Superior temporal gyrus (tissue), 1 donor: ENCODE measurements around the gene NT5C1A.
A peak's percentile ranks its signal among the peaks of the same experiment; 100 is the strongest.

ENCODE experiments used
- DNase-seq: peaks from one replicate; pipeline ENCODE4 v3.0.0-alpha.2; 2016; ENCODE audit errors: extremely low spot score

The NT5C1A gene

DNA sequence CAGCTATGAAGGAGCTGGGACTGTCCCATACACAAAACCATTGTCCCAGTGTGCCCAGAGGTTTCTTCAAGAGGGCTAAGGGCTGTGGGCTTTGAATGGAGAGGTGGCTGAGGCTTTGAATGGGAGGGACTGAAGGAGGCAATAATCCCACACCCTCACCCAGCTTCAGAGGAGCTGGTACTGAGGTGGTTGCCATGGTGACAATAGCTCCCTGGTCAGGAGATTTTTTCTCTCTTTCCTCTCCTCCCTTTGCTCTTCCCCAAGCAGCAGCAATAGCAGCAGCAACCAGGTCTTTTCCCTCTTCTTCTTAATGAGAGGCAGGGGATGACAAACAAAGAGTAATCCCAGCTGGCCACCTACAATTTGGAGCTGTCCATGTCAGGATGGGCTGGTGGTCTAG is 17.7 kb upstream of the NT5C1A start:
- DNase-seq: peak; percentile 52

DNA sequence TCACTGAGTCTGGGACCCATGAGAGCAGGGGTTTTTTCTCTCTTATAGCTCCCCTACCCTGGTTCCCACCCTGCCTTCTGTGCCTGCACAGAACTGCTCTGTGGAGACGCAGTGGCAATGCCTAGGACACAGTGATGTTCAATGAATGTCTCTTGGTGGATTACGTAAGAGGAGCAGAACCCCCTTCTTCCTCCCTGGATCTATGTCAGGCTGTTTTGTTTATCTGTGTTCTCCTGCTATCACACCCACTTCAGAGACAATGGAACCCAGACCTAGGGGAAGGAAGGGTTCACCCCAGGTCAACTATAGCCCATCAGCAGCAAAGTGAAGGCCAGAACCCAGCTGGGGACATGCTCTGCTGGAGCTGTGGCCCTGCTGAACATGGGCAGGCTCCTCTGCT is 17.3 kb upstream of the NT5C1A start:
- DNase-seq: no peak

DNA sequence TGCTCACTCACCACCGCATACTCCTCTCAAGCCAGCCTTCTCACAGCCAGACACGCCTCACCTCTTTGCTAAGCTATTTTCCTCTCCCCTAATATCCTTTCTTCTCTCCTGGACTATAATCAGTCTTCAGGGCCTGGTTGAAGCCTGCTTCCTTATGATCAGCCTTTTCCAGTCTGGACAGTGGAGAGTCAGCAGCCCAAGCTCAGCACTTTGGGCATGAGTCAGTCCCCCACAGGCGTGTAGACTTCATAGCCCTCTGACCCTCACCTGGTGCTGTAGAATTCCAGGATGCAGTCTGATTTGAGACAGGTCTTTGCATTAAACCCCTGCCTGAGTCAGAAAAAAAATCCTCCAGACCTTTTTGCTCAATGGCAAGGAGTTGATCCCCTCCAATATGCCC is 16.8 kb upstream of the NT5C1A start:
- DNase-seq: no peak

DNA sequence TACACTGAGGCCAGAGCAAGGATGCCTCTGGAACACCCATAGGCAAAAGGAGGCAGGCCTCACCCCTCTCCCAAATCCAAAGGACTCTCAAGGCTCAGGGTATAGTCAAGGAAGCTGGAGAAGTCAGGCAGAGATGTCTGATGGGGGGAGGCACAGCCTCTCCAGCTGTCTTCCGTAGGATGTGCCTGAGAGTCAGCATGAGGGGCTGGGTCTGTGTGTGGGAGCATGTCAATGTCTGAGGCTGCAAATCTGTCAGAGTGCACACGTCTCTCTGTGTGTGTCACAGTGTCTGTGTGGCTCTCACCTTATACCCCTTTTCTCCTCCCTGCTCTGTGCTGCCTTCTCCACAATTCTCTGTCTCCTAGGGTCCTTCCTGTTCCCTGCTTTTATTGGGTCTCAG is 15.3 kb upstream of the NT5C1A start:
- no peak for DNase-seq

DNA sequence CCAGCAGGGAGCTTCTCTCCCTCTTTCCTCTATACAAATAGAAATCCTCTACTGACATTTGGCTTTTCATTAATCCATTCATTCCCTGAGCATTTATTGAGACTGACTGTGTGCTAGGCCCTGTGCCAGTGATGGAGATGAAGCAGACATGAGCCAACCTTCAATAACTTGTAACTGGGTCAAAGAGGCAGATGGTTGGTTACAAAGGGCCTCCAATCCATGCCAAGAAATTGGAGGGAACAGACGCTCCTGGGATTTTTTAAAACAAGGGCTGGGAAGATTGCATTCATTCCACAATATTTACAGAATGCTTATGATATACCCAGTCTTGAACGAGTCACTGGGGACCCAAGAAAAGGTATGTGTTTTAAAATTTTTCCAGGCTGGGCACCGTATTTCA is 13.2 kb upstream of the NT5C1A start:
- DNase-seq: no peak

DNA sequence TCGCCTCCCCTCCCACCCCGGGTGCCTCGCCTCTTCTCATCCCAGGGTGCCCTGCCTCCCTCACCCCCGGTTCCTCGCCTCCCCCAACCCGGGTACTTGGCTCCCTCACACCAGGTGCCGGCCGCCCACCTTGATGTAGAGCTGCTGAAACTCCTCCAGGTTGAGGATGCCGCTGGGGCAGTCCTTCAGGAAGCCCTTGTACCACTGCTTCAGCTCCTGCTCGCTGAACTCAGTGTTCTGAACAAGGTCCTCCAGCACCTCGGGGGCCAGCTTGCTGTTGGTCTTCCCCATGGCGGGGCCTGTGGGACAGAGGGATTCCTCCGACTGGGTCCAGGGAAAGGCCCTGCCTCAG is 12.4 kb upstream of the NT5C1A start:
- no peak for DNase-seq

DNA sequence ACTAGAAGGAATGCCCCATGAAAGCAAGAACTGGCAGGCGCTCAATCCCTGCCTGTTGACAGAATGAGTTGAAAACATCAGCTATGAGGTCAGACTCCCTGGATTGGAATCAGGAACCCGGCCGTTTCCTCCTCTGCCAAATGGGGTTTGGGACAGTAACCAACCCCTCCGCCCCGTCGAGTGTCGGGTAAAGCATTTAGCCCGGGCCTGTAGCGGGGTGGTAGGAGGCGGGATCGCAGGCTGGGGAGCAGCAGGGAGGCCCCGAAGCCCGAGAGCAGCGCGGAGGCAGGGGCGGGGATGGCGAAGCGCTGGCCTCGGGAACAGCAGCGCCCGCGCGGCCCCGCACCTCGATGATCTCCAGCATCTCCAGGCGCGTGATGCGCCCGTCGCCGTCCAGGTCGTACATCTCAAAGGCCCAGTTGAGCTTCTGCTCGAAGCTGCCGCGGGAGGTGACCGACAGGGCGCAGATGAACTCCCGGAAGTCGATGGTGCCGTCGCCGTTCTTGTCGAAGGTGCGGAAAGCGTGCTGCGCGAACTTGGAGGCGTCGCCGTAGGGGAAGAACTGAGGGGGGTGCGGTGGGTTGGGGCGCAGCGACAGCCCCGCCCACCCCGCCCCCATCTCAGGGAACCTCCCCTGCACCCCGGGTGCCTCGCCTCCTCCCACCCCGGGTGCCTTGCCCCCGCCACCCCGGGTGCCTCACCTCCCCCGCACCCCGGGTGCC is 11.8 kb upstream of the NT5C1A start:
- DNase-seq: no peak

DNA sequence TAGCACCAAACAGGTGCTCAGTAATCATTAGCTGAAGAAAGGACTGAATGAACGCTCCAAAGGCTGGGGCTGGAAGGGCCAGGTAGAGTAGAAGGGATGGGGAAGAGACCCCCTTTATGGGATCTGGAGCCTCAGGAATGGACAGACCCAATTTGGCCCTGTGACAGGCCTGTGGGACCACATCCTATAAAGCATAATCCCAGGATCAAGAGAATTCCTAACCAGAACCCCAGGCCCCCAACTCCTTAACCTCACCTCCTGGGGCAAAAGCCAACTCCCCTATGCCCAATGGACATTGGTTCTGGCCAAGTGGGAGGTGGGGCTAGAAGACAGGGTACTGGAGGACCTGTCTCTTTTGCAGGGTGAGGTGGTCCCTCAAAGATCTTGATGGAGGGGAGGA is 10.1 kb upstream of the NT5C1A start:
- no peak for DNase-seq

DNA sequence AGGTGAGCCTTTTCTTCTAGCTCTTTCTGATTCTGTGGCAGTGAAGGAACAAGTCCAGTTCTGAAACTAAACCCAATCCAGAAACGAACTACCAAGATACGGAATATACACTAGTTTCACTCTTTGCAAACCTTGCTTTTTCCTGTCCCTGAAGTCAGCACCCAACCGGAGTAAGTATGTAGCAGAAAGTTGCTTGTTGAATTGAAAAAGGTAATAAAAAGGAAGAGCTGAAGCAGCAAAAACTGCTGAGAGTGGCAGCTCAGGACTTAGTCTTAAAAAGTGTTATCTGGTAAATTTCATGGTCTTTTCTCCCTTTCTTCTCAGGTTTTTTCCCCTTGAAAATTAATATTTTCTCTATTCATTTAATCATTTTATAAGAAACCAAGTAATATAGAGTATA is 9.4 kb upstream of the NT5C1A start:
- DNase-seq: no peak

DNA sequence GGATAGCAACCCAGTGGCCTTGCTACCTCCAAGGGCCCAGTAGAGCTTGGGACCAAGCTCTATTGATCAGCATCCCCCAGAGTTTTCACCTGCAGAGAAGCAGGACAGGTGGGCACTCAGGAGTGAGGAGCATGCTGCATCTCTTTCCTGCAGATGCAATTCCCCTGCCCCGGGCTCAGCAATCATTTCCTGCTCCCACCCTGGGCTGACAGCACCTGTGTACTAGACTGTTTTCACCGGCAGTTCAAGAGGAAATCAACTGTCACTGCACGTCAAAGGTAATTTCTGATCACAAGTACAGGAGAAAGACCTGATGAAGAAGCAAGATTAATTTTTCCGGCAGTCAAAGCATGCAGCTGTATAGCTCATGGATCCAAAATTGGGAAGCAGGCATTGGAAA is 8.8 kb upstream of the NT5C1A start:
- no peak for DNase-seq

DNA sequence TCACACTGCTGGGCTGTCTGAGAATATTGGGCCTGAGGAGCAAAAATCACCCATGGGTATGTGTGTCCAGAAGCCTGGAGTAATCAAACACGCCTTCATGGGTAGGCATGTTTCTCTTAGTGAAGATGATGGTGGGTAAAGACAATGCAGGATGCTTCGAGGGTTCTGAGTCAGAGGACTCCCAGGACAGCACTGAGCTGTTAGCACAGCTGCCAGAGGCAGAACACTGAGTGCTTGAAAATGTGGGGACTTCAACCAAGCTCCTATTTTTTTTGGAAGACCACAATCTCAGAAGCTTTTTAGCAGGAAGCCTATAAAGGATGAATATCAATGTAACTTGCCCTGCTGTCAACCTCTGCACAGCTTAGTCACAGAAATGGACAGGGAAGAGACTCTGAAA is 7.9 kb upstream of the NT5C1A start:
- DNase-seq: no peak

DNA sequence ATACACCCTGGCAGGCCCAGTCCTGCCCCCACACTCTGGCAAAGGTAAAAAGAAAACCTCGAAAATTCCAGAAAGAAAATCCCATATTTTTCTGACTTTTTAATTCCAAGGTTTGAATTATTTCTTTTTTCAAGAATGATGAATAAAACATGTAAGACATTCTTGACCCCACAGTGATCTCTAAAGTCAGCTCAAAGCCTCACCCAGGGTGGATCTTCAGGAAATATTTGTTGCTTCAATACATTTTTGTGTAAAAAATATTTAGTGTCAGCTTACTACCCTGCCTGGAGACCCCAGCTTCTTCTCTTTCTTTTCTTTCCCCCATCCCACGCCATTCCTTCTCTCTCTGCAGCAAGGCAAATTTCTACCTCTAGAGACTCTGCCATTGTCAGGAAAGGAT is 7.0 kb upstream of the NT5C1A start:
- DNase-seq: no peak

DNA sequence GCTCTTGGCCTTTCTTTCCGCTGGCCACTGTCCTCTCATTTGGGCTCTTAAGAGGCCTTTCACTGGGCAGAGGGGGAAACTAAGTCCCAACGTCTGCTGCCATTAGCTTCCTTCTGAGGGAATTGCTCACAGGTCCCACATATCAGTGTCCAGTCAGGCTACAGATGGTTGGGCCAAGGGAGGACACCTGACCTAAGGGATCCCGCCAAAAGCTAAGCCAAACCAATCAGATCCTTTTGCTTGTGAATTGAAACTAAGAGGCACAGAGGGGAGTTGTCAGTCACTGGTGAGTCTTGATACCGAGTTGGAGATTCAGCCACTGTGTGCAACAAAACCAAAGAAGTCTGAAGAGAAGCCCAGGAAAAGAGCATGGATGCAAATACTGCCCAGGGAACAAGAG is 5.7 kb upstream of the NT5C1A start:
- DNase-seq: no peak

DNA sequence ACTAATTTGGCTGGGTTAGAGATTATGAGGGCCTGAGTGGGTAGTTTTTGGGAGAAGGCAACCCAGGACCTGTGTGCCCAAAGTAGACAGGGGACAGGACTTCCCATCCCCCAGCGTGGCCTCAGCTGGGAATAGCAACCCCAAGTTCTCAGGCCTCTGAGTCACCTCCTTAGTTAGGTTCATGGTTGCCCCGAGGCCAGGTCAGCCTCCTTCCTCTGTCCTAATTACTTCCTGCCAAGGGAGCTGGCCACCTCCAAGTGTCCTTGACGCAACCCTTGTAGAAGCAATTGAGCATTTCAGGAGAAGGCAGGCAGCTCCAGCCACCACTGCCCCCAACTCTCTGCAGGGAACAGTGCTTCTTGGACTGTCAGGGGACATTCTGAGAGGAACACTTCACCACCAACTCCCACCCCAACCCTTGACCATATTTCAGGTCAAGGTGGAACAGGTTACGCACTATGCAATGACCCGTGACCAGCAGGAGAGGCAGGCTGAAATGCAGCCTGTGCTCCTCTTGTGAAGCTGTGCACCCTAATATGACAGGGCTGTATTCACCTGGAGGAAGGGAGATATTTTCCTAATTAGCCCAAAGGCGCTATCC is 5.1 kb upstream of the NT5C1A start:
- DNase-seq: no peak

DNA sequence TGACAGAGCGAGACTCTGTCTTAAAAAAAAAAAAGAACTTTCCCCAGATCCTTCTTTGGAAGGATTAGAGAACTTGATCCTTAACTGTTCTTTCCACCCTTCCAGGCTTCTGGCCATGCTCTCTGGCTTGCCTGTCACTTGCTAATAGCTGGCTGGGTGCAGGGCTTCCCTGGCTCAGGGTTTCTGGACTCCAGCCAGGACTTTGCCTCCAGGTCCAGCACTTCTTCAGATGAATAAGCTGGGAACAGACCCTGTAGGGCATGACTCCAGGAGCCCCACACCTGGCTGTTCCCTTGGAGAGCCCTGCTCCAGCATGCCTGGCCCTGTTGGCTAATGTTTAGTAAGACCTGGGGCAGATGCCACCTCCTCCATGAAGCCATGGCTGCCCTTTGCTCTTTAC is 3.3 kb upstream of the NT5C1A start:
- no peak for DNase-seq

DNA sequence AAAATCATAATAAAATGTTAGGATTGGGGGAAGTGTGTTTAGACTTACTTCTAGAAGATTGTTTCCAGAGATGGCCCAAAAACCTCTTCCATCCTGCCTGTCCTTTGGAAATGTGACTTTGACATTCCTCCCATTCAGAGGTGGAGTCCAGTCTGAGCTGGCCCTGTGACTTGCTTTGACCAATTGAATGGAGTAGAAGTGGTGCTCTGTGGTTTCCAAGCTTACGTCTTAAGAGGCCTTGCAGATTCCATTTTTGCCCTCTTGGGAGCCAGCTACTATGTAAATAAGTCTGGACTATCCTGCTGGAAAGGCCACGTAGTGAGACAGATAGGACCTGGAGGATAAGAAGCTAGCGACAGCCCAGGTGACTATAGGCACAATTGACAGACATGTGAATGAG is 1.3 kb upstream of the NT5C1A start:
- DNase-seq: no peak

DNA sequence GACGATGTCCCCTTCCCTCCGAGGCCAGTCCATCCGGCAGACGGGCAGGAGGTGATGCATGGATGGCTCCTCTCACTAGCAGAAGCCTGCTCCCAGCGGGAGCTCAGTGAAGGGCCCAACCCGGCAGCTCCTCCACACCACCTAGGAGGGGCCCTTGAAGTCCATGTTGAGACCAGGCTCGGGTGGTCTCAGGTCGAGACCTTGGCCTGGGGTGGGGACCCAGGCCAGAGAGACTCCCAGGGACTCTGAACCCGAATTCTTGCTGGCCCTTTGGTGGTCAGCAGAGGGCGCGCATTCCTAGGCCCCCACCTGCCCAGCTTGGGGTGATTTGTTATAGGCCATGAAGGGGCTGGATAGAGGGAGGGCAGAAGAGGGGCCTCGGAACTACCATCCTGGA is 642 bp upstream of the NT5C1A start:
- DNase-seq: no peak

DNA sequence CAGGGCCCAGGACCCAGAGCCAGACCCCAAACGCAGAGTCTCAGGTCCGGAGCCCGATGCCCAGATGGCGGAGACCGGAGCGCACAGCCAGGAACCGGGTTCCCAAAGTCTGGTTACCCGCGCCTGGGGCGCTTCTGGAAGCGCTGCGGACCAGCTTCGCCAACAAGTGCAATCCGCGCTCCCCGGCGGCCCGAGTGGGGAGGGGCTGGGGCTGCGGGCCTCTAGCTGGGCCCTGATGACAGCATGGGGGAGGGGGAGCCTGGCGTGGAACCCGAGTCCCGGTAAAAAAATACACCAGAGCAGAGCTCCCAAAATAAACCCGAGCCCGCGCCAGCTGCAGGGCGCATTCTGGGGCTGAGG is 494 bp downstream of the NT5C1A start:
- DNase-seq: no peak

DNA sequence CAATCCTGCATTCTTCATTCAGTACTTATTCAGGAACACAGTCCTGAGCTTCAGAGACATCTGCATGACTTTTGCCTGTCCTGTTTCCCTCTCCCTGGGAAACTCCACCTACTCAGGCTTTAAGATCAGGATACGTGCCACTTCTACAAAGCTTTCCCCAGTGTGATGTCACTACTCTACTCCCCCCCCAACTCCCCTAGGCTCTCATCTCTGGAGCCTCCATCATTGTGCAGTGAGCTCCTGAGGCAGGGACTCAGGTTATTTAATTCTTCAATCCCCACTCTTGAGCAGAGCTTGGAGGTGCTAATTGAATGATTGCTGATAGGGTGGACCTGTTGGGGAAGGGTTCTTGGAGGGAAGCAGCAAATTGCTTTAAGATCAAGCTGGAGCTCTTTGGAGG is 1.2 kb downstream of the NT5C1A start:
- DNase-seq: no peak

DNA sequence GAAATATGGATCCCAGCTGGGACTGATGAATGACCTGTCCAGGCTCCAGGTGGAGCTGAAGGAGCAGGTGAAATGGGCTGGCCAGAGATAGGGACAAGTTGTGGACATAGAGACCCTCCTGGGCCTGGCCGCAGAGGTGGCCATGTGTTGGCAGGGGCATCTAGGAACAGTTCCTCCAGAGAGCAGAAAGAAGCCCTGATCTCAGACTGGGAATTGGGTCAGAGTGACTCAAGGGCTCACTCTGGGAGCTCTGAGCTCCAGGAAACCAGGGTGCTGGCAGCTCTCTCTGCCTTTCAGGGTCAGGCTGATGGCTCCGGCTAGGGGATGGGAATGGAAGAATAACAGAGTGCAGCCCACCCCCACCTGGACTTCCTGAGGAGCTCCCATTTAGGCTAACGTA is 3.0 kb downstream of the NT5C1A start:
- DNase-seq: no peak

DNA sequence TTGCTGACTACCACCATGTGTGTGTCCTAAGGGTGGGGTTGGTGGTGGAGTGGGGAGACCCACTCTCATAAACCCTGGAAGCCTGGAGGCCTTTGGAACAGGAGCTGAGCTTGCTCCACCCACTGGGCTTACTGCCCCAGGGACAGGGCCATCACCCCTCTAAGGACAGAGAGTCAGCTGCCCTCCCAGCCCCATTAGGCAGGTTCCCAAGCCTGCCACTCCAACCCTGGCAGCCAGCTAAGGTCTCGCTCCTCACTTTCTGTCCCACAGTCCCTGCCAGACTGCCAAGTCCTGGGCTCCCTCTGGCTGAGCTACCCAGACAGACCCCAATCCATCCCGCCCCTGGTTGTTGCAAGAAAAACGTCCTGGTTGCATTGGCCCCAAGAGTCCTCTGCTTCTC is 3.8 kb downstream of the NT5C1A start:
- DNase-seq: no peak

DNA sequence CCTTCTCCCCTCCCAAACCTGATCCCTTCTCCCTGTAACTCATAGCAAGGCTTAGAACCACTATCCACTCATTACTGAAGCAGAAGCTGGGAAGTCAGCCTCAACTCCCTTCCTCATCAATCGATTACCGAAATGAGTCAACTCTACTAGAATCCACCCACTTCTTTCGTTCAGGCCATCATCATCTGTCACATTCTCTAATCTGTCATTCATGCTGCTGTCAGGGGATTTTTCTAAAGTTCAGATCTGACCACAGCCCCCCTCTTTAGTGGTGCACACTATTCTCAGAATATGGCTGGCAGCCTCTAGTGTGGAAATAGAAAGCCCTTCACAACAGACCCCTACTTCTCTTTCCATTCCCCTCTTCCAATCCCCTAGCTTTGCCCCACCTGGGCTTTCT is 5.1 kb downstream of the NT5C1A start:
- DNase-seq: no peak

DNA sequence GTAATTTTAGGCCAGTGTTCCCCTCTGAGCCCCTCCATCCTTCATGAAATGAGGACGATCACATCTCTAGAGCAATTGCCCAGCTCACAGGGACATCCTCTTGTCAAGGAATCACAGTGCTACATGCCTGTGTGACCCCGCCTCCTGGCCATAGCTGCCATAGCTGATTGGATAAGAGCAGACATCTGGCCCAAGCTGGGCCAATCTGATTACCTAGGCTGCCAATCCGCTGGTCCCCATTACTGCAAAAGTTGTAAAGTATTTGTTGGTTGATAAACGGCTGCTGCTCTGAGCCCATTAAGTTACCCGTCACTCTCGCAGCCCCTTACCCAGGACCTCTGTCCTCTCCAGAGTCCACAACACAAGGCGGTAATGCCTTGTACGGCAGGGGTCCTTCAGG is 8.3 kb downstream of the NT5C1A start:
- DNase-seq: no peak

DNA sequence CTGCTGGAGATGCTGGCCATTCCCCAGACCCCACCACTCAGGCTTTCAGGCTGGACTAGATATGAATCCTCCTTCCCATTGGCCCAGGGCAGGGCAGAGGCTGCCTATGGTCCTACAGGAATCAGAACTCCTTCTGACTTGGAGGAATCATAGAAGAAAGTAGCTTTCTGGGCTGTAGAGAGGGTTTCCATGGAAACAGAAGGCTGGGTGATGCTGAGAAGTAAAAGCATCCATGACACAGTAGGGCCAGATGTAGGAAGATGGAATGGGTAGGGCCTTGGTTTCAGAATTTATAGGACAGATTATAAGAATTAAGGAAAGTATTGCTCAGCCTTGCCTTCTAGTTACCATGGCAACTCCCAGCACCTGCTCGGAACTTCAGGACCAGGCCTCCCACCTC is 9.0 kb downstream of the NT5C1A start:
- DNase-seq: no peak
